IPS-18a (cell line): ENCODE measurements around the gene PPIAL4G.
"Not testable (repeated sequence)": the region's sequence is repeated elsewhere in the genome, so short reads cannot be mapped to it uniquely, and the experiment has no call there.

Experiments used
- H3K27ac ChIP-seq: one replicate; pipeline ENCODE4 v1.5.1; 2013; ENCODE audit warnings: low read length
- H3K27me3 ChIP-seq: one replicate; pipeline ENCODE4 v1.6.1; 2013; ENCODE audit warnings: mild to moderate bottlenecking, low read length; ENCODE audit not compliant: control insufficient read depth, insufficient read depth
- H3K36me3 ChIP-seq: one replicate; pipeline ENCODE4 v1.6.1; 2013; ENCODE audit warnings: low read depth, low read length; ENCODE audit not compliant: control insufficient read depth
- H3K4me1 ChIP-seq: one replicate; pipeline ENCODE4 v1.6.1; 2013; ENCODE audit warnings: low read depth, low read length; ENCODE audit not compliant: control insufficient read depth
- H3K4me3 ChIP-seq: one replicate; pipeline ENCODE4 v1.5.1; 2013; ENCODE audit warnings: low read length
- H3K9ac ChIP-seq: one replicate; pipeline ENCODE4 v1.6.1; 2013; ENCODE audit warnings: mild to moderate bottlenecking, low read length, moderate library complexity
- H3K9me3 ChIP-seq: one replicate; pipeline ENCODE4 v1.6.1; 2013; ENCODE audit warnings: low read depth, low read length; ENCODE audit not compliant: control insufficient read depth

The PPIAL4G gene

GRCh38 chr1:148481134-148481533 lies 2.0 kb downstream of the PPIAL4G start:
- not testable (repeated sequence) for H3K4me3 ChIP-seq, H3K36me3 ChIP-seq, H3K9ac ChIP-seq

DNA sequence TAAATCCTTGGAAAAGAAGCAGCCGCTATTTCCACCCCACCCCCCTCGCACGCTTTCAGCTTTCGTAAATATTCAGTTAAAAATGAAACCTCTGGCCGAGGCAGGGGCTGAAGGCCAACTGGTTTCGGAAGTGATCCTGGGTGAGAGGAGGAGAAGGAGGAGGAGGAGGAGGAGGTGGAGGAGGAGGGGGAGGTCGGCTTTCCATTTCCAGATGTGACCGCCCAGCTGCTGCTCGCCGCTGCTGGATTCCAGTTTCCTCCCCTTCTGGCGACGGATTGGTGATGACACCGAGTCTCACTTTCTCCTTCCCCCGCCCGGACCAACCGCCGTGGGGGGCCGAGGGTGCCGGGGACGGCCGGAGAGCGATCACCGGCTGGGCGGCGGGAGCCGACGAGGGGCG lies 23.4 kb downstream of the PPIAL4G start:
- H3K9me3 ChIP-seq, H3K4me1 ChIP-seq, H3K27ac ChIP-seq, H3K36me3 ChIP-seq, H3K27me3 ChIP-seq: not testable (repeated sequence)
- H3K9ac ChIP-seq: peak overlapping the region; percentile 56
- peak overlapping the region; percentile 68 for H3K4me3 ChIP-seq

More at GRCh38 chr1:148481134-148481533, 2.0 kb downstream of the PPIAL4G start:
- not testable (repeated sequence) for H3K9me3 ChIP-seq, H3K27me3 ChIP-seq, H3K4me1 ChIP-seq, H3K27ac ChIP-seq

DNA sequence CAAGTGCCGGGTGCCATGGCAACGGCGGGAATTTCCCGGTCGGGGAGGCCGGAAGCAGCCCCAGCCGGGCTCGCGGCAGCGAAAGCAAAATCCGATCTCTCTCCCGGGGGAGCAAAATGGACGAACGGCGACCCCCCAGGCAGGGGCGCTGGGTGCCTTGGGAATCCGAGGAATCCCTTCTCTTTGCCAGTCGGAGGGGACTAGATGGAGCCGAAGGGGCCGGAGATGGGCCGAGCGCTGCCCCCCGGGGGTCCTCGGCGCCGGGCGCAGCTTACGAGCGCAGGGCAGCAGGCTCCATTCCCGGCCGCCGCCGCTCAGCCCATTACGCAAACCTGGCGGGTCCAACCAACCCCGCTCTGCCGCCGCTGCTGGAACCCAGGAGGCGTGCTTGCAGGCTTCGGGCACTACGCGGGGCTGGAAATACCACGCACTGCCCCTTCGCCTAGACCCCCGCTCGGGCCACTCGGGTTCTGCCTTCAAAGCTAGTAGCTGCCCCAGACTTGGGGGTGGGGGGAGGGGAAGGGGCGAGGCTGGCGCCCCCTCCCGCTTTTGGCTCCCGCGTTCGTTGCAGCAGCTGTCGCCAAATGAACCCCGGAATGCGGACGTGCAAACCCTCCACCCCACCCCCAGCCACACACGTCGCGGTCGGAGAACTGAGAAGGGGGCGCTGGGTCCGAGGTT lies 24.1 kb downstream of the PPIAL4G start:
- H3K9ac ChIP-seq: peak overlapping the region; percentile 56
- not testable (repeated sequence) for H3K36me3 ChIP-seq, H3K9me3 ChIP-seq, H3K27ac ChIP-seq, H3K4me1 ChIP-seq, H3K27me3 ChIP-seq
- H3K4me3 ChIP-seq: peak overlapping the region; percentile 68

DNA sequence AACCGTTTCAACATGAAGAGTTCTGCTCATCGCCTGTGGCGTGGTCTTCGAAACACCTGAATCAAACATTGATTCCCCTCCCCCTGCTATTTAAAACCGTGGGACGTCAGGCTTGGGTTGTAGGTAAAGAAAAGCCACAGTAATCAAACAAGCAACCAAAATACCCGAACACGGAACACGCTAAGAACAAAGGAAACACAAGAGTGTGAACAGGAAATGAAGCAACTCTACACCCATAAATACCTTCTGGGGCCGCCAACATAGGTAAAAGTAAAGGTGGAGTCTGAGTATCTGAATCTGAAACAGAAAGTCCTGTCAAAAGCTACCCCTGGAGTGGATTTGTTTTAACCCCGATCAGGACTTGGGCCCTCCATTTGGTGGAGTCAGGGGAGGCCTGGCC lies 24.7 kb downstream of the PPIAL4G start:
- H3K36me3 ChIP-seq, H3K27ac ChIP-seq, H3K4me1 ChIP-seq, H3K9me3 ChIP-seq, H3K27me3 ChIP-seq: not testable (repeated sequence)
- Histone ChIP-seq H3K4me3 (peak overlapping the region; percentile 54), H3K9ac (peak overlapping the region; percentile 56)

DNA sequence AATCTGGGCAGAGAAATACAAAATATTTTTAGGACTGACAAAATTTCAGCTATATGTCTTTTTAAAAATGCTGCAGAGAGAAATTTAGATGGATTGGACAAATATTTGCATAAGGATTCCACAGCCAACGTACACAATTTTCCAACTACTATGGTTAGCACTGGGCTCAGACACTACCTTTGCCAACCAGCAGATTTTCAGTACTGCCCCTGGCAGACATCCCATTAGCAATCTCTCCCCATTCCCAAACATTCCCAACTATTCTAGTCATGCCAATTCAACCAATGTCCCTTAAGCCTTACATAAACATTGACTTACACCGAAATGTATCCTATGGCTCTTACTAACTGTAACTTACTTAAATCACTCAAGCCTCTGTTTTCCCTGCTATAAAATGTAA lies 30.3 kb downstream of the PPIAL4G start:
- not testable (repeated sequence) for H3K4me3 ChIP-seq, H3K36me3 ChIP-seq, H3K9ac ChIP-seq

DNA sequence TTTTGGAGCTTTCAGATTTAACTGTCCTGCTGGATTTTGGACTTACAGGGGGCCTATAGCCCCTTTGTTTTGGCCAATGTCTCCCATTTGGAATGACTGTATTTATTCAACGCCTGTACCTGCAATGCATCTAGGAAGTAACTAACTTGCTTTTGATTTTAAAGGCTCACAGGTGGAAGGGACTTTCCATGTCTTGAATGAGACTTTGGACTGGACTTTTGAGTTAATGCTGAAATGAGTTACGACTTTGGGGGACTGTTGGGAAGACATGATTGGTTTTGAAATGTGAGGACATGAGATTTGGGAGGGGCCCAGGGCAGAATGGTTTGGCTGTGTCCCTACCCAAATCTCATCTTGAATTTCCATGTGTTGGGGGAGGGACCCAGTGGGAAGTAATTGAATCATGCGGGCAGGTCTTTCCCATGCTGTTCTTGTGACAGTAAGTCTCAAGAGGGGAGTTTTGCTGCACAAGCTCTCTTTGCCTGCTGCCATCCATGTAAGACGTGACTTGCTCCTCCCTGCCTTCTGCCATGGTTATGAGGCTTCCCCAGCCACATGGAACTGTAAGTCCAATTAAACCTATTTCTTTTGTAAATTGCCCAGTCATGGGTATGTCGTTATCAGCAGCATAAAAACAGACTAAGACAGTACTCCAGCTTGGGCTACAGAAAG lies 43.3 kb downstream of the PPIAL4G start:
- not testable (repeated sequence) for H3K36me3 ChIP-seq, H3K9me3 ChIP-seq, H3K4me3 ChIP-seq, H3K27me3 ChIP-seq, H3K4me1 ChIP-seq, H3K27ac ChIP-seq, H3K9ac ChIP-seq

More for the DNA sequence above, 30.3 kb downstream of the PPIAL4G start:
- not testable (repeated sequence) for H3K9me3 ChIP-seq, H3K27me3 ChIP-seq, H3K27ac ChIP-seq, H3K4me1 ChIP-seq

DNA sequence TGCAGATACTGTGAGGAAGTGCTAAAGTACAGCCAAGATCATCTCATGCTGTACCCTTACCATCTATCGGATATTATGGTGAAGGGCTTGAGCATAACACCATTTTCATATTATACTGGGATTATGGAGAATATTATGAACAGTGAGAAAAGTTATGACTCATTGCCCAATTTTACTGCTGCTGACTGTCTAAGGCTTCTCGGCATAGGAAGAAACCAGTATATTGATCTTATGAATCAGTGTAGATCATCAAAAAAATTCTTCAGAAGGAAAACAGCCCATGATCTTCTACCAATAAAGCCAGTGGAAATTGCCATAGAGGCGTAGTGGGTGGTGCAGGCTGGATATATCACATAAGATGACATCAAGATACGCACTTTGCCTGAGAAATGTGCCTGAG lies 47.7 kb downstream of the PPIAL4G start:
- Histone ChIP-seq H3K4me1 (peaks cover 9% of the 10 kb centered on the region), H3K27ac (no peak overlapping the region), H3K4me3 (no peak overlapping the region), H3K9ac (no peak overlapping the region), H3K36me3 (peaks cover 8% of the 10 kb centered on the region), H3K27me3 (no peaks in the 10 kb centered on the region), H3K9me3 (no peaks in the 10 kb centered on the region)

DNA sequence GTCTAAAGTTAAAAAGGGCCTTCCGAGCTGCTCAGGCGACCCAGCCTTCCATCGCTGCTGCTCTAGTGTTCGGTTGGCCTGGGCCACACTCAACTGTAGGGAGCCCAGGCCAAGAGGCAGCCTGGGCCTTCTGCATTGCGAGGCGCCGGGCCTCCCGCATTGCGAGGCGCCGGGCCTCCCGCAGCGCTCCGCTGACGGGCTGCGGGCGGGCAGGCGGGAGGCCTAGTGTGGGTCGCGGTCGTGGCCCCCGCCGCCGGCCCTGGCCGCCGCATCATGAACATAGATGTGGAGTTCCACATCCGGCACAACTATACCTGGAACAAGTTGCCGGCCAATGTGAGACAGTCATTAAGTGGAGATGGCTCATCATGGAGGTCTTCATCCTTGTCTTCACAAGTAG lies 48.3 kb downstream of the PPIAL4G start:
- H3K4me1 ChIP-seq: peaks cover 9% of the 10 kb centered on the region
- peaks cover 8% of the 10 kb centered on the region for H3K36me3 ChIP-seq
- H3K9ac ChIP-seq: no peak overlapping the region
- no peak overlapping the region for H3K4me3 ChIP-seq
- no peaks in the 10 kb centered on the region for H3K27me3 ChIP-seq
- H3K27ac ChIP-seq: no peak overlapping the region
- H3K9me3 ChIP-seq: no peaks in the 10 kb centered on the region

GRCh38 chr1:148432916-148433317 lies 50.2 kb downstream of the PPIAL4G start:
- H3K9me3 ChIP-seq, H3K27me3 ChIP-seq, H3K4me3 ChIP-seq, H3K36me3 ChIP-seq, H3K27ac ChIP-seq, H3K9ac ChIP-seq, H3K4me1 ChIP-seq: not testable (repeated sequence)
